WTC11 (cell line): ENCODE measurements around the gene GPS2.

Experiments used
- CTCF ChIP-seq: fragments of 200-600 bp; IDR thresholded peaks from 2 replicates; pipeline ENCODE4 v1.8.0; 2022; ENCODE audit warnings: antibody characterized with exemption
- SMAD3 ChIP-seq: sonication (generic); formaldehyde crosslinking; IDR thresholded peaks from 2 replicates; pipeline ENCODE4 v1.8.0; 2022; ENCODE audit warnings: missing genetic modification reagents, mild to moderate bottlenecking, borderline replicate concordance
- STAT6 ChIP-seq: sonication (generic); formaldehyde crosslinking; conservative IDR thresholded peaks from 2 replicates; pipeline ENCODE4 v1.8.1; 2023; ENCODE audit warnings: mild to moderate bottlenecking, low read depth, missing genetic modification reagents, moderate library complexity

GRCh38 chr17:7283471-7284216, 31.5 kb downstream of the GPS2 start:
- TF ChIP-seq SMAD3 (CRISPR knock-in tag) (no peak), STAT6 (CRISPR knock-in tag) (no peak), CTCF (no peak)
